HT1080 (cell line): ENCODE measurements around the gene ODAM. TPM values are rescaled to one million over a fixed set of nuclear protein-coding genes. Genes with fewer than 3 reads are reported as not detected.
A peak's percentile ranks its signal among the peaks of the same experiment; 100 is the strongest.
"Not testable (repeated sequence)": the region's sequence is repeated elsewhere in the genome, so short reads cannot be mapped to it uniquely, and the experiment has no call there.

Source experiments
- DNase-seq: peaks from one replicate; pipeline ENCODE4 v3.0.0-alpha.2; 2015; ENCODE audit warnings: low read depth
- polyA plus RNA-seq, 2 experiments: library from polyadenylated mRNA; depleted of rRNA; stranded (reverse); fragments of >200 nt; gene quantifications; 2 replicates each; pipeline ENCODE4 v1.2.3, GENCODE V29; 2015
- total RNA-seq: library from RNA; depleted of rRNA; stranded (reverse); fragments of >200 nt; shearing (Covaris generic); gene quantifications from 2 replicates; pipeline ENCODE4 v1.2.3, GENCODE V29; 2014; rRNA removed

The ODAM gene
- not detected in 2 replicates for total RNA-seq
- polyA plus RNA-seq (2015; cell fraction: cytosol; rRNA removed), result not detected in 2 replicates
- not detected in 2 replicates for polyA plus RNA-seq (2015; cell fraction: nucleus; rRNA removed)

GRCh38 chr4:70195425-70195824, at the start of gene ODAM:
Gene ODAM, plus strand, starts transcription at chr4:70195725. Its CDS starts 819 bp downstream, at chr4:70196544.
- DNase-seq, result no peak

GRCh38 chr4:70151271-70151670, 44.3 kb upstream of the ODAM start:
- DNase-seq, result no peak

- DNase-seq, result no peak
Observed at GRCh38 chr4:70152088-70152487, 43.4 kb upstream of the ODAM start.

GRCh38 chr4:70153937-70154336, 41.6 kb upstream of the ODAM start, which contains the start of gene PRR27:
Gene PRR27, plus strand, starts transcription at chr4:70154237. Its CDS starts 139 bp downstream, at chr4:70154376.
- no peak for DNase-seq

- no peak for DNase-seq
Observed at GRCh38 chr4:70158576-70158975, 36.9 kb upstream of the ODAM start.

GRCh38 chr4:70177090-70177489, 18.4 kb upstream of the ODAM start:
- no peak for DNase-seq

GRCh38 chr4:70178075-70178660, 17.4 kb upstream of the ODAM start:
- DNase-seq, result no peak

- no peak for DNase-seq
Observed at GRCh38 chr4:70179811-70180210, 15.7 kb upstream of the ODAM start.

- no peak for DNase-seq
Observed at GRCh38 chr4:70181864-70182263, 13.7 kb upstream of the ODAM start.

- no peak for DNase-seq
Observed at GRCh38 chr4:70182517-70183167, 12.9 kb upstream of the ODAM start.

GRCh38 chr4:70183168-70183939, 12.2 kb upstream of the ODAM start:
- DNase-seq, result peak; percentile 56

GRCh38 chr4:70183940-70184246, 11.6 kb upstream of the ODAM start:
- no peak for DNase-seq

- DNase-seq, result no peak
Observed at GRCh38 chr4:70187216-70187615, 8.3 kb upstream of the ODAM start.

- no peak for DNase-seq
Observed at GRCh38 chr4:70190579-70190978, 4.9 kb upstream of the ODAM start.

GRCh38 chr4:70191647-70192046, 3.9 kb upstream of the ODAM start:
- DNase-seq, result no peak

- no peak for DNase-seq
Observed at GRCh38 chr4:70192895-70193294, 2.6 kb upstream of the ODAM start.

- no peak for DNase-seq
Observed at GRCh38 chr4:70196857-70197256, 1.3 kb downstream of the ODAM start.

- DNase-seq, result no peak
Observed at GRCh38 chr4:70197842-70198241, 2.3 kb downstream of the ODAM start.

- no peak for DNase-seq
Observed at GRCh38 chr4:70203601-70204000, 8.1 kb downstream of the ODAM start.

GRCh38 chr4:70212752-70213151, 17.2 kb downstream of the ODAM start:
- DNase-seq, result not testable (repeated sequence)

GRCh38 chr4:70216109-70216508, 20.6 kb downstream of the ODAM start:
- not testable (repeated sequence) for DNase-seq

- not testable (repeated sequence) for DNase-seq
Observed at GRCh38 chr4:70216550-70216949, 21.0 kb downstream of the ODAM start.
